ENCODE measurements around the gene LRRC28.
A peak's percentile ranks its signal among the peaks of the same experiment; 100 is the strongest.

The LRRC28 gene

DNA sequence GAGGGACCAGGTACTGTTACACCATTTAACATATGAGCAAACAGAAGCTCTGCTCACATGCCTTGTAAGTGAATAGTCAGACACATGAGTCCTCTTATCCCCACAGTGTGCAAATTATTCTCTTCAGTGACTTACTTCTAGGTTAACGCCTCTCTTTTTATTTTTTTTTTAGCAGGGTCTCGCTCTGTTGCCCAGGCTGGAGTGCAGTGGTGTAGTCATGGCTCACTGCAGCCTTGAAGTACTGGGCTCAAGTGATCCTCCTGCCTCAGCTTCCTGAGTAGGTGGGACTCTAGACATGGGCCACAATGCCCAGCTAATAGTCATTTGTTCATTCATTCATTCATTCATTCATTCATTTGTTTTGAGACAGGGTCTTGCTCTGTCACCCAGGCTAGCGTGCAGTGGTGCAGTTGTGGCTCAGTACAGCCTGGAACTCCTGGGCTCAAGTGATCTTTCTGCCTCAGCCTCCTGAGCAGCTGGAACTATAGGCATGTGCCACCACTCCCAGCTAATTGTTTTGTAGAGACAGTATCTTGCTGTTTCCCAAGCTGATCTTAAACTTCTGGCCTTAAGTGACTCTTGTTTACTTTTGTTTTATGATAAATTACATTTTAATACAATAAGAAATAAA, 94.7 kb downstream of the LRRC28 start:
- DNase-seq (ENCODE audit: low spot score) = no peak
- TF ChIP-seq, protein P1, sequence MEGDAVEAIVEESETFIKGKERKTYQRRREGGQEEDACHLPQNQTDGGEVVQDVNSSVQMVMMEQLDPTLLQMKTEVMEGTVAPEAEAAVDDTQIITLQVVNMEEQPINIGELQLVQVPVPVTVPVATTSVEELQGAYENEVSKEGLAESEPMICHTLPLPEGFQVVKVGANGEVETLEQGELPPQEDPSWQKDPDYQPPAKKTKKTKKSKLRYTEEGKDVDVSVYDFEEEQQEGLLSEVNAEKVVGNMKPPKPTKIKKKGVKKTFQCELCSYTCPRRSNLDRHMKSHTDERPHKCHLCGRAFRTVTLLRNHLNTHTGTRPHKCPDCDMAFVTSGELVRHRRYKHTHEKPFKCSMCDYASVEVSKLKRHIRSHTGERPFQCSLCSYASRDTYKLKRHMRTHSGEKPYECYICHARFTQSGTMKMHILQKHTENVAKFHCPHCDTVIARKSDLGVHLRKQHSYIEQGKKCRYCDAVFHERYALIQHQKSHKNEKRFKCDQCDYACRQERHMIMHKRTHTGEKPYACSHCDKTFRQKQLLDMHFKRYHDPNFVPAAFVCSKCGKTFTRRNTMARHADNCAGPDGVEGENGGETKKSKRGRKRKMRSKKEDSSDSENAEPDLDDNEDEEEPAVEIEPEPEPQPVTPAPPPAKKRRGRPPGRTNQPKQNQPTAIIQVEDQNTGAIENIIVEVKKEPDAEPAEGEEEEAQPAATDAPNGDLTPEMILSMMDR (conservative IDR thresholded peaks at IDR 0.05; ENCODE audit: low read depth) = no peak
- ChIA-PET POLR2A (ENCODE audit: low non-redundant PET) (no interaction called here), CTCF (interaction anchor here (0.6 kb wide), 1 partner anchor 96 kb away, joined by 3 read pairs; no protein-coding TSS in a partner anchor)
- no peak overlapping the region for H3K27ac ChIP-seq

DNA sequence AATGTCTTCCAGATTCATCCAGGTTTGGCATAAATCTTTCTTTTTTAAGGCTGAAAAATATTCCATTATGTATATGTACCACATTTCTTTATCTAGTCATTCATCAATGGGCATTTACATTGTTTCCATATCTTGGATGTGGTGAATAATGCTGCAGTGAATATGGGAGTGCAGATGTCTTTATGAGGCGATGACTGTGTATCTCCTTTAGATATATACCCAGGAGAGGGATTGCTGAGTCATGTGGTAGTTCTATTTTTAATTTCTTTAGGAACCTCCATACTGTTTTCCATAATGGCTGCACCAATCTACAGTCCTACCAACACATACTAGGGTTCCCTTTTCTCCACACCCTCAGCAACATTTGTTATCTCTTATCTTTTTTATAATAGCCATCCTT, 96.3 kb downstream of the LRRC28 start:
- no peak overlapping the region for H3K27ac ChIP-seq
- ChIA-PET CTCF (no interaction called here), POLR2A (ENCODE audit: low non-redundant PET) (no interaction called here)
- DNase-seq (ENCODE audit: low spot score) = no peak
- TF ChIP-seq, protein P1 (conservative IDR thresholded peaks at IDR 0.05; ENCODE audit: low read depth) = no peak

DNA sequence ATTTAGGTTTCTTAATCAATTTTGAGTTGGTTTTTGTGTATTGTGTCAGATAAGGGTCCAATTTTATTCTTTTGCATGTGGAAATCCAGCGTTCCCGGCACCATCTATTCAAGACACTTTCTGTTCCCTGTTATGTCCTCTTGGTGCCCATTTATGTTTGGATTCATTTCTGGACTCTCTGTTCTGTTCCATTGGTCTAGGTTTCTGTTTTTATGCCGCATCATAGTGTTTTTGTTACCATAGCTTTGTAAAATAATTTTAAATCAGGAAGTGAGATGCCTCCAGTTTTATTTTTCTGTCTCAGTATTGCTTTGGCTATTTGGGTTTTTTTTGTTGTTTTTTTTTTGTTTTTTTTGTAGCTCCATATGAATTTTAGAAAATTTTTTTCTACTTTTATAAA, 97.1 kb downstream of the LRRC28 start:
- TF ChIP-seq, protein P1 (conservative IDR thresholded peaks at IDR 0.05; ENCODE audit: low read depth) = no peak
- CTCF ChIA-PET = no interaction called here
- H3K27ac ChIP-seq = no peak overlapping the region
- POLR2A ChIA-PET (ENCODE audit: low non-redundant PET) = interaction anchor here (0.6 kb wide), 1 partner anchor 46 kb away, joined by 4 read pairs; no protein-coding TSS in a partner anchor
- no peak for DNase-seq (ENCODE audit: low spot score)

DNA sequence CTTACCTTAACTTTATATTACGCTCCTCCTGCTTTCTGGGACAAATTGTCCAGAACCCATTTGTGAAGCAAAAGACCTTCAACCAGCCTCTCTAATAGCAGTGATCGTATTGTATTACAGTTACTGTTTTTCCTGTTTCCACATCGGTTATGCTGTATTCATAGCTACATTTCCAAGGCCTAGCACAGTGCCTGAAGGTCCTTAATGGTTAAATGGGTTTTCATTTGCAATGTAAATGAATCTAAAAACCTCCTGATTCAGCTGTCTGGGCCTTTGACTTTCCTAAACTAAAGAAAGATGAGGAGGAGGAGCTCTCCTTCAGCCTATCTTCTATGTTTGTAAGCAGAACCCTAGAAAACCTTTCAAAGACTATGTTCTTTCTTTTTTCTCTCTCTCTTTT, 99.1 kb downstream of the LRRC28 start:
- TF ChIP-seq, protein P1 (conservative IDR thresholded peaks at IDR 0.05; ENCODE audit: low read depth) = no peak
- ChIA-PET CTCF (no interaction called here), POLR2A (ENCODE audit: low non-redundant PET) (no interaction called here)
- H3K27ac ChIP-seq = no peak overlapping the region
- no peak for DNase-seq (ENCODE audit: low spot score)

DNA sequence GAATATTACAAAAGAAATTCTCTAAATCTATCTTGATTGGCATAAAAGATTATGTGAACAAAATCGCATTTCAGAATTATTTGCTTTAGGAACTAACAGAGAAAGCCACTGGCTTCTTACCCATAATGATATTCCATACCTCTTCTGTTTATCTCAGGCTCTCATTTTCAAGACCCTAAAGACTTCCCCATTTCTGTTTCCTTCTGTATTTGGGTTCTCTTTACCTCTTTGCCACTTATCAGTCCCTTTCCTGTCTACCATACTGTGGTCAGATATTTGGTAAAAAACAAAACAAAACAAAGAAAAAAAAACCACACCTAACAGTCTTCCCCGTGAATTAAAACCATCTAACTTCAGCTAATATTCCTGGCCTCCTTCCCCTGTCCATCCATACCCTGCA, 108.5 kb downstream of the LRRC28 start:
- ChIA-PET POLR2A (ENCODE audit: low non-redundant PET) (no interaction called here), CTCF (no interaction called here)
- TF ChIP-seq, protein P1 (conservative IDR thresholded peaks at IDR 0.05; ENCODE audit: low read depth) = no peak
- H3K27ac ChIP-seq = no peak overlapping the region
- DNase-seq (ENCODE audit: low spot score) = no peak

DNA sequence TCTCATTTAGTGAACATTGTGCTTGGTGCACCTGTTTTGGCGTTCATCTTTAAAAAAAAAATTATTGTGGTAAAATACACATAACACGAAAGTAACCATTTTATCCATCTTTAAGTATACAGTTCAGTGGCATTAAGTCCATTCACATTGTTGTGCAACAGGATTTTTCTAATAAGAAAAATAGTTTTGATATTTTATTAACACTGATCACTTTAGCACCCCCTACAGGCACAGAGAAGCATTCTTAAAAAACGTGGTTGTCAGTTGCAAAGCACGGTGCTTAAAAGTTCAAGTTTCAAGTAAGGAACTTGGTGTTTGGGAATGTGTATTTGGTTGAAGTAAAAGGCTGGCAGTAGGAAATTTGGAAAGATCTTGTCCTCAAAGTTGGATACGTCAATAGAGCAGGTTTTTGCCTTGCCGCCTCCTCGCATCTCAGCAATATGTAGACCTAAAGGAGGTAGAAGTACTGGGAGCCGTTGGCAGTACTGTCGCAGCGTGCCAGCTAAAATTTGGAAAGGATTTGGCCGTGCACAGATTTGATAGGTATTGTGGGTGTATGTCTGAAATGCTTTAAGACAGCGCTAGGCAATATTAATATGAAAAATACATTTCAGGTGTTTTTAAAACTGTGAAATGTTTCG, 110.4 kb downstream of the LRRC28 start:
- POLR2A ChIA-PET (ENCODE audit: low non-redundant PET) = no interaction called here
- DNase-seq (ENCODE audit: low spot score) = peak; percentile 19
- H3K27ac ChIP-seq = no peak overlapping the region
- CTCF ChIA-PET = interaction anchor here (1.0 to 2.0 kb wide), 3 partner anchors 10 to 89 kb away, joined by 3 to 6 read pairs (median 3); no protein-coding TSS in a partner anchor
- TF ChIP-seq, protein P1 (conservative IDR thresholded peaks at IDR 0.05; ENCODE audit: low read depth) = peak; percentile 33; the same call in 1 of the 2 replicates
